Astrocyte of the cerebellum (primary cell): Measurements from ENCODE around the gene CRYBA4.

Experiments
- DNase-seq: peaks from one replicate; pipeline ENCODE4 v3.0.0-alpha.2; 2011; ENCODE audit warnings: low read depth
- H3K4me3 ChIP-seq: 2 replicates; pipeline ENCODE4 v1.5.1; 2011; ENCODE audit warnings: mild to moderate bottlenecking, low read depth, low read length, moderate library complexity
- in situ Hi-C: cut with HindIII; loops from 2 replicates; pipeline ENCODE4 v1.10.0; 2017; ENCODE audit warnings: low sequenced_read_pairs
- TF ChIP-seq, protein P1 (sequence below): IDR thresholded peaks from 2 replicates; pipeline ENCODE4 v1.5.1; 2012; ENCODE audit warnings: low read length, low read depth, moderate library complexity, mild to moderate bottlenecking; ENCODE audit errors: missing control alignments

The CRYBA4 gene

DNA sequence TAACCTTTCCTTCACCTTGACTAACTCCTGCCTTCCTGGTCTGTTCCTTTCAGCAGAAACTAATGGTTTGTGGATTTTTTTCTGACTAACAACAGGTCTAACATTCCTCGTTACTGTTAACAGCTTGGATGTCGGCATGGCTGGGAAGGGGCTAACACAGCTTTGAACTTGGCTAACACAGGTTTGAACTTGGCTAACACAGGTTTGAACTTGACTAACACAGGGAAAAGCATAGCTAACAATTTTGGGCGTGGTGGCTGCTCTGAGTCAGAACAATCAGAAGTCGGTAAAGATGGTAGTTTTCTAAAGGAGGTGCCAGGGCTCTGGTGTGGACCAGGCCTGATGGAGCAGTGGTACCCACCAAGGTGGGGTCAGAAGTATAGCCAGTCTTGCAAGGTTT is 51.7 kb downstream of the CRYBA4 start:
- peak overlapping the region; percentile 54 for H3K4me3 ChIP-seq
- TF ChIP-seq, protein P1, sequence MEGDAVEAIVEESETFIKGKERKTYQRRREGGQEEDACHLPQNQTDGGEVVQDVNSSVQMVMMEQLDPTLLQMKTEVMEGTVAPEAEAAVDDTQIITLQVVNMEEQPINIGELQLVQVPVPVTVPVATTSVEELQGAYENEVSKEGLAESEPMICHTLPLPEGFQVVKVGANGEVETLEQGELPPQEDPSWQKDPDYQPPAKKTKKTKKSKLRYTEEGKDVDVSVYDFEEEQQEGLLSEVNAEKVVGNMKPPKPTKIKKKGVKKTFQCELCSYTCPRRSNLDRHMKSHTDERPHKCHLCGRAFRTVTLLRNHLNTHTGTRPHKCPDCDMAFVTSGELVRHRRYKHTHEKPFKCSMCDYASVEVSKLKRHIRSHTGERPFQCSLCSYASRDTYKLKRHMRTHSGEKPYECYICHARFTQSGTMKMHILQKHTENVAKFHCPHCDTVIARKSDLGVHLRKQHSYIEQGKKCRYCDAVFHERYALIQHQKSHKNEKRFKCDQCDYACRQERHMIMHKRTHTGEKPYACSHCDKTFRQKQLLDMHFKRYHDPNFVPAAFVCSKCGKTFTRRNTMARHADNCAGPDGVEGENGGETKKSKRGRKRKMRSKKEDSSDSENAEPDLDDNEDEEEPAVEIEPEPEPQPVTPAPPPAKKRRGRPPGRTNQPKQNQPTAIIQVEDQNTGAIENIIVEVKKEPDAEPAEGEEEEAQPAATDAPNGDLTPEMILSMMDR = no peak
- in situ Hi-C loops = no loop called here
- DNase-seq = no peak

DNA sequence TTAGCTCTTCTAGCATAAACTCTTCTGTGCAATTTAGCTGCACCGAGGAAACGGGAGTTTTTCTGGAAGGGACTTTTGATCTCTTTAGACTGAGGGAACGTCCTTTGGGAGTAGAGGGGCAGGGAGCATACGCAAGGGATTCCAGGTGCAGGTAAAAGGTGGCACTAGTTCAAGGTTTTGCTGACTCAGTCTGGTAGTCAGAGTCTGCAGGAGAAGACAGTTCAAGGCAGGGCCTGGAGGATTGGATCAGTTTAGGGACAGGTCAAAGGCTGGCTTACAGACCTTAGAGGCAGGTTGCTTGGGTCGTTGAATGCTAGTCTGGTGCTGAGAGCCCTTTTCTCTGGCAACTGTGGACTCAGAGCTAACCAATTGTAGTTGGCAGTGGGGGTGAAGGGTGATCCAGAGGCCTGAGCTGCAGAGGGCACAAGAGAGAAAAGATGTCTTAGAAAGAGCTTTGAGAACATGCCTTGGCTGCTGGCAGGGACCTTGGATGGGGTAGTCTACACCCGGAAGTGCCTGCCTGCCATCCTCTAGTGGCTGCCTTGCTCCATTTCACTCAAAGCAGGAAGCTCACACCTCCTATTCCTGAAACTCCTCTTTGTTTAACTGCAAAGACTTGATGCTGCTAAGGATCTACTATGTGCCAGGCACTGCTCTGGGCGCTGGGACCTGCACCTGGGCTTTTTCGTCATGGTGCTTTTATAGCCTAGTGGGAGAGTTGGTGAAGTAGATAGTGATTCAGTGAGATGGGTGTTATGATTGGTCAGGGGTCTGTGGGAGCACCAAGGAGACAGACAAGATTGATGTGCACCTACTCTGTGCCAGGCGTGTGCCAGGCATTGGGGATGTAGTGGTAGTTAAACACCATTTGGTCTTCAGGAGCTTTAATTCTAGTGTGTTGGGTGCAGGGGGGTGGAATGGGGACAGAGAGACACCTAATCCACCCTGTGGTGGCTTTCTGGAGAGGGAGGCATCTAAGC is 52.7 kb downstream of the CRYBA4 start:
- TF ChIP-seq, protein P1 = no peak
- DNase-seq = no peak
- peak overlapping the region; percentile 54 for H3K4me3 ChIP-seq
- in situ Hi-C loops = loop anchor here (25.0 kb wide), 2 partner anchors 213 to 788 kb away; no protein-coding TSS in a partner anchor

DNA sequence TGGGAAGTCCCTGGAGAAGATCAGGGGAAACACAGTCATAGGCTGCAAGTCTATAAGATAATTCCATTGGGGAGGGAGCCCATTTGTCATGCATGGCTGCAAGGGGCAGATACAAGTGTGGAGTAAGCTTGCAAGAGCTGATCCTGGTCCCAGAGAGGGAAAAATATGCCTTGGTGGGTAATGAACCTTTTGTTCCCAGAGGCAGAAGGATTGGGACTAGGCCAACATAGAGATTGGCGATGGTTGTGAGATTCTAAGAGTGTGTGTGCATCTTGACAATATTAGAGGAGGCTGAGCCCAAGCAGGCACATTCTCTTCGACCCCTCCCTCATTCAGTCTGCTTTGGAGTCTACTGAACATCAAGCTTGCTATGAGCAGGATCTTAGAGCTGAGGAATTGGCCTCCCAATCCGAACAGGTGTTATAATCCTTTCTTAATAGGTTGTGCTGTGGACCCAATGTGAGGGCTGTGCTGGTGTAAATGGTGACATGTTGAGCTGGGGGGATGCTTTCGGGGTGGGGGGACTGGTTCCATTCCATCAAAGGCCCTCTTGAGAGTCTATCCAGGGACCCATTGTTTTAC is 54.0 kb downstream of the CRYBA4 start:
- no peak overlapping the region for H3K4me3 ChIP-seq
- DNase-seq = no peak
- in situ Hi-C loops = loop anchor here (25.0 kb wide), 2 partner anchors 212 to 787 kb away; no protein-coding TSS in a partner anchor
- TF ChIP-seq, protein P1 = no peak

DNA sequence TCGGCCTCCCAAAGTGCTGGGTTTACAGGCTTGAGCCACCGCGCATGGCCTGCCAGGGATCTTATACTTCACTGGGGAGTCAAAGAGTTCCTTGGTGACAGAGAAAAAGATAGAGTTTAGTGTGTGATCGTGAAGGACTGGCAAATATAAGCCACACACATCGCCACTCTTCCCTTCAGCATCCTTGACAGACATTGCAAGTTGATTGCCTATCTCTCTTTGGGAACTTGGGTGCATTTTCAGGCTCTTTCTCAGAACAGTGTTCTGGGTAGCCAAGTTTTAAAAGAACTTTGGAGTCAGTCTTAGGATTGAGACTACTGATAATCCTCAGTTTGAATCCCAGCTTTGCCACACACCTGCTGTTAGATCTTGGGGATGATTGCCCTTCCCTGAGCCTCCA is 55.5 kb downstream of the CRYBA4 start:
- TF ChIP-seq, protein P1 = no peak
- no peak overlapping the region for H3K4me3 ChIP-seq
- in situ Hi-C loops = loop anchor here (25.0 kb wide), 2 partner anchors 210 to 785 kb away; no protein-coding TSS in a partner anchor
- no peak for DNase-seq

DNA sequence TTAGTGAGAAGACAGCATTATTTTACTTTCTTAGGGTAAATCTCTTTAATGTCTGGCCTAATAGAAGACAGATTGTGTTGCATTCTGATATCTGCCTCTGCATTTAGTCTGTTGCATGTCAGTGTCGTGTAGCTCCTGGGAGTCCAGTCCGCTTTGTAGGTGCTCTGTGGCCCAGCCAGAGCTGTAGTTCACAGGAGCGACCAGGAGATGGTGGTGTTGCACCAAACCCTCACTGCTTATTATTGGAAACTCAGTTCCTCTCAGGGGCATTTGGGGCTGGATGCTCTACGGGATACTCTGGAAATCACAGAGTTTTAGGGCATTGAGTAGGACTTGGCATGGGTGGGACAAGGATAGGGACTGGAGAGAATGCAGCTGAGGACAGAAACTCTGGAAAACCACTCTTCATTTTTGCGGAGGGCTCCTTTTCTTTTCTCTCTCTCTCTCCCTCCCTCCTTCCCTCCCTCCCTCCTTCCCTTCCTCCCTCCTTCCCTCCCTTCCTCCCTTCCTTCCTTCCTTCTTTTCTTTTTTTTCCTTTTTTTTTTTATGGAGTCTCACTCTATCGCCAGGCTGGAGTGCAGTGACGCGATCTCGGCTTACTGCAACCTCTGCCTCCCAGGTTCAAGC is 57.4 kb downstream of the CRYBA4 start:
- no peak overlapping the region for H3K4me3 ChIP-seq
- in situ Hi-C loops = loop anchor here (25.0 kb wide), 2 partner anchors 208 to 783 kb away; no protein-coding TSS in a partner anchor
- DNase-seq = peak; percentile 55
- TF ChIP-seq, protein P1 = peak; percentile 98
